Endothelial cell of umbilical vein (primary cell): ENCODE data around the gene P2RX1.

Experiments
- EZH2 ChIP-seq: IDR thresholded peaks from 2 replicates; pipeline ENCODE4 v1.6.1; 2012; ENCODE audit warnings: borderline replicate concordance, low read depth, mild to moderate bottlenecking, moderate library complexity, low read length, inconsistent platforms; ENCODE audit not compliant: severe bottlenecking
- FOS ChIP-seq: IDR thresholded peaks from 2 replicates; pipeline ENCODE4 v1.6.1; 2011; ENCODE audit warnings: mild to moderate bottlenecking, low read length, moderate library complexity, borderline replicate concordance; ENCODE audit not compliant: insufficient read depth
- GATA2 ChIP-seq: IDR thresholded peaks from 2 replicates; pipeline ENCODE4 v1.7.0; 2011; ENCODE audit warnings: low read depth, mild to moderate bottlenecking, moderate library complexity, mixed read lengths, low read length; ENCODE audit not compliant: insufficient read length, insufficient read depth
- JUN ChIP-seq: IDR thresholded peaks from 2 replicates; pipeline ENCODE4 v1.6.1; 2011; ENCODE audit warnings: borderline replicate concordance, low read depth; ENCODE audit not compliant: insufficient read length, insufficient read depth
- POLR2A ChIP-seq: IDR thresholded peaks from 2 replicates; pipeline ENCODE4 v1.6.1; 2012; ENCODE audit warnings: low read depth, mild to moderate bottlenecking, control low read depth, low read length
- POLR2AphosphoS5 ChIP-seq: IDR thresholded peaks from 2 replicates; pipeline ENCODE4 v1.6.1; 2012; ENCODE audit warnings: low read depth, mild to moderate bottlenecking, control low read depth, low read length, moderate library complexity; ENCODE audit not compliant: insufficient read depth
- TF ChIP-seq, protein P1 (sequence below), 2 donors: IDR thresholded peaks; 1 replicate in 1 of 2; 2 replicates in 1 of 2; pipeline ENCODE4 v1.5.1; 2011; ENCODE audit warnings: low read length in 2 of 2, mild to moderate bottlenecking in 2 of 2, moderate library complexity in 2 of 2, control low read depth in 1 of 2, inconsistent platforms in 1 of 2, low read depth in 1 of 2; ENCODE audit not compliant: insufficient read depth in 1 of 2; ENCODE audit errors: extremely low read depth in 1 of 2

DNA sequence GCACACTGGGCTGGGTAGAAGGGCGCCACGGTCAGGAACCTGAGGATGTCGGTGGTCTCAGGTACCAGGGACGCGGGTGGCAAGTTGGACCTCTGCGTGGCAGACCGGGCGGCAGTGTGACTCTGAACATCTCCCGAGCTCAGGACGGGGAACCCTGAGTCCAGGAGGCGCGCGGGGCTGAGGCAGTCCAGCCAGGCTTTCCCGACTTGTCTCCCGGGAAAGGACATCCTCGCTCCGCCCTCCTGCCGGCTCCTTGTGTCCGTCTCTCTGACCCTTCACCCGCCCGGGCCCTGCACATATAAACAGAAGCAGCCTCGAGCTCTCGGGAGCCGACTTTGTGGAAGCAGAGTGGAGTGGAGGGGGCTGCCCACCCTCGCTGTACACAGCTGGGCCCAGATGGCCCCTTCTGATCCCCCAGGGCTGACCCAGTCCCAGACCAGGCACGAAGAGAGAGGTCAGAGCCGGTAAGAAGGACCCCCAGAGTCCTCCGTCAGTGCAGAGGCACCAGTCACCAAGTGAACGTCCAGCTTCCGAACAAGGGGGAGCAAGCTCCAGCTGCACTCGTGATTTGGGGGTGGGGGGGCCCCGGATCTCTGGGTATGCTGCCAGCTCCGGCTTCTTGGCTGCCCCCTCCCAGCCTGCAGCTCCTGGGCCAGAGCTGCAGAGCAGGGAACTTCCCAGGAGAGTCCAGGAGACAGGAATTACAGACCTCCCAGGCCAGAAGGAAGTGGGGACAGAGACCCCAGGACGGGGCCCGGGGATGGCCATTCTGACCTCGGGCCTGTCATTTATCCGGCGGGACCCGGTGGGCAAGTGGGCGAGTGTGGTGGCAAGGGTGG lies 8.5 kb upstream of the P2RX1 start:
- TF ChIP-seq, protein P1, sequence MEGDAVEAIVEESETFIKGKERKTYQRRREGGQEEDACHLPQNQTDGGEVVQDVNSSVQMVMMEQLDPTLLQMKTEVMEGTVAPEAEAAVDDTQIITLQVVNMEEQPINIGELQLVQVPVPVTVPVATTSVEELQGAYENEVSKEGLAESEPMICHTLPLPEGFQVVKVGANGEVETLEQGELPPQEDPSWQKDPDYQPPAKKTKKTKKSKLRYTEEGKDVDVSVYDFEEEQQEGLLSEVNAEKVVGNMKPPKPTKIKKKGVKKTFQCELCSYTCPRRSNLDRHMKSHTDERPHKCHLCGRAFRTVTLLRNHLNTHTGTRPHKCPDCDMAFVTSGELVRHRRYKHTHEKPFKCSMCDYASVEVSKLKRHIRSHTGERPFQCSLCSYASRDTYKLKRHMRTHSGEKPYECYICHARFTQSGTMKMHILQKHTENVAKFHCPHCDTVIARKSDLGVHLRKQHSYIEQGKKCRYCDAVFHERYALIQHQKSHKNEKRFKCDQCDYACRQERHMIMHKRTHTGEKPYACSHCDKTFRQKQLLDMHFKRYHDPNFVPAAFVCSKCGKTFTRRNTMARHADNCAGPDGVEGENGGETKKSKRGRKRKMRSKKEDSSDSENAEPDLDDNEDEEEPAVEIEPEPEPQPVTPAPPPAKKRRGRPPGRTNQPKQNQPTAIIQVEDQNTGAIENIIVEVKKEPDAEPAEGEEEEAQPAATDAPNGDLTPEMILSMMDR (IDR thresholded peaks at IDR 0.05; ENCODE audit: extremely low read depth in 1 of 2, insufficient read depth in 1 of 2, low read depth in 1 of 2, low read length in 2 of 2), result no peak
- TF ChIP-seq POLR2A, result no peak
- TF ChIP-seq EZH2, result no peak
- TF ChIP-seq JUN, result no peak
- TF ChIP-seq GATA2, result no peak
- no peak for TF ChIP-seq FOS
- no peak for TF ChIP-seq POLR2AphosphoS5
